HG03064 (cell line): Measurements from ENCODE around the gene MT1G.
"Not testable (repeated sequence)": the region's sequence is repeated elsewhere in the genome, so short reads cannot be mapped to it uniquely, and the experiment has no call there.

Experiments
- ATAC-seq: cut with Tn5 transposase; IDR thresholded peaks from one replicate; pipeline ENCODE4 v1.9.1; 2021; ENCODE audit warnings: low read depth; ENCODE audit not compliant: unreplicated experiment

Gene MT1G

DNA sequence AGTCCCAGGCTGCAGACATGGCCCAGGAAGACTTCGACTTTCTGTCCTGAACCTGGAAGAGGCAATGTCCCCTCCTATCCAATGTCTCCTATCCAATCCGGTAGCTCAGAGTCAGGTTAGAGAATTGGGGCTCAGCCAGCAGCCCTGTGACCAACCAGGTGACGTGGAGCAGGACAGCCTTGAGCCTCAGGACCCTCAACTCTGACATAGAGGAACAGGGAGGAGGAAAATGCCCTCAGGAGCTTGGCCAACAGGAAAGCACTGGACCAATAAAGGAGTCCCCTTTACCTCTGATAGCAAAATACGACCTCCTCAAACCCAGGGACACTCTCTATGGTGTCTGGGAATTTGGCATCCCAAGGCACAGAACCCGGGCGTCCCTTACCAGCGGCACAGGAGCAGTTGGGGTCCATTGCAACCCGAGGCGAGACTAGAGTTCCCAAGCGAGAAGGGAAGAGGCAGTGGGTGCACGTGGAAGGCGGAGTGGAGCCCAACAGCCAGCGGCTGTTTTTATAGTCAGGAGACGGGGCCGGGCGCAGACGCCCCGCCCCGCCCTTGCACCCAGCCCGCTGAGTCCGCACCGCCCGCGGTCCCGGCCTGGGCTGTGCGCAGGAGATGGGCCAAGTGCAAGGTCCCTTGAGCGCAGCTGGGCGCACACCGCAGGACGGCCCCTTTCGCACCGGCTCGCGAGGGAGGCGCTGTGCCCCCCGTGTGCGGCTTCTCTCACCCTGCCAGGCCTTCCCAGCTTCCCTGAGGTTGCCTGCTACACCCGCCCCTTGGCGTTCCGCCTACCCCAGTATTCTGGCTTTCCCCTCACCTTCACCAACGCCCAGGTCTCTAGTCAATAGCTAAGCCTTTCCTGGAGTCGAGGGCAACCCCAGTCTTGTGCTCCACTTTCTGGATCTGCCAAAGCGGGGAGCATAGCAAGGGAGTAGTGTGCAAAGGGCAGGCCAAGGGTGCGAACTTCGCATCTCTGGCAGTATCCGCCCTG, at the start of gene MT1G:
TSS of gene MT1G (minus strand) at position 485 of the 991 bp plus-strand sequence. CDS start at position 413, 72 bp downstream.
- no peak for ATAC-seq

DNA sequence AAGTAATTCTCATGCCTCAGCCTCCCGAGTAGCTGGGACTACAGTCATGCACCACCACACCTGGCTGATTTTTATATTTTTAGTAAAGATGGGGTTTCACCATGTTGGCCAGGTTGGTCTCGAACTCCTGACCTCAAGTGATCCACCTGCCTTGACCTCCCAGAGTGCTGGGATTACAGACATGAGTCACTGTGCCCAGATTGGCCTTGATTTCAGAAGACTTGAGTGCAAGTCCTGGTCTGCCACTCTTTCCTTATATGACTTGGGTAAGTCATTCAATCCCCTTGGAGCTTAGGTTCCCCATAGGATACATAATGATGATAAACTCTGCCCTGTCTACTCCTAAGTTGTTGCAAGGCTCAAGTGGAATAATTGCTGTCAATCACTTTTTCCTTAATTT, 49.7 kb upstream of the MT1G start:
- not testable (repeated sequence) for ATAC-seq

DNA sequence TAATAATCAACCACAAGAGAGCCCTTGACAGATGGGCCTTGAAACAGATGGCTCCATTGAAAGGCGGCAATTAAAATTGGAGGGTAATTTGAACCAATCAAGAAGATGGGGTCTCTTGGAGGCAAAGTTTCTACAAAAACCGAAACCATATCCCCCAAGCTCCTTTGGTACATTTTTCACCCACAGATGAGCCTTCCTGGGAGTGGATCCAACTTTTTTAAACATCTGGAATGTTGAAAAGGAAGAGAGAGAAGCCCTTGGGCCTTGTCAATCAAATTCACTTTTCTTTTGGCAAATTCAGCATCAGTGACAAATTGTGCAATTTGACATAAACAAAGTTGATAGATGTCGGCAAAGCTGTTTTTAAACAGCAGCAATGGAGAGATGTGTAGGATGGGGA, 48.9 kb upstream of the MT1G start:
- no peak for ATAC-seq

DNA sequence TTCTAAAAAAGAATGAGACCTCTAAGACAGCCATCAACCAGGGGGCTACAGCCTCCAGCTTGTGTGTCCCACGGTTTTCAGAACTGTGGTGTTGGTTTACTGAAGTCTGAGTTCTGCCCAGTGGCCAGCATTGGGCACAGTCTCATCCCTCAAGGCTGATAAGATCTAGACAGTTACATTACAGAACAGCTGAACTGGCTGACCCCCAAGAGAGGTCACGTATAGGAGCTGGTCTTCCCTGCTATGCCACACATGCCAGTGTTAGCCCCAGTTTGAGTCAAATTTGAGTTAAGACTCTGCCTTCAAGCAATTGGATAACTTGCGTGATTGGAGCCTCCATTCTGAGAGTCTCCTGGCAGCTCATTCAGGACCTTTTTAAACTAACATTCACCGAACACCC, 47.3 kb upstream of the MT1G start:
- no peak for ATAC-seq

DNA sequence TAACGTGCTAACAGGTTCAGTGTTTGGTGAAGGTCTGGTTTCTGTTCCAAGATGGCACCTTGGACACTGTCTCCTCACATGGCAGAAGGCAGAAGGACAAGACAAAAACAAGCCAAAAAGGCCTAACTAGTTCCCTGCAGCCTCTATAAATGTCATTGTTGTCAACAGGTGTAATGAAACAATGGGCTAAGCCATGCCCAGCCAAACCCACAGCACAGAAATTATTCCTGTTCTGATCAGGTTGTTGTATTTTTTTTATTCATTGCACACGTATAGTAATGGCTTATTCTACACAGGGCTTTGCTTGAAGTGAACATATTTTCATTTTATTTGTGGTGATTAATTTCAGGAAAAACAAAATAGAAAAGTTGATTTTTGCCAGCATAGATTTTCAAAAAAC, 45.9 kb upstream of the MT1G start:
- ATAC-seq = no peak

DNA sequence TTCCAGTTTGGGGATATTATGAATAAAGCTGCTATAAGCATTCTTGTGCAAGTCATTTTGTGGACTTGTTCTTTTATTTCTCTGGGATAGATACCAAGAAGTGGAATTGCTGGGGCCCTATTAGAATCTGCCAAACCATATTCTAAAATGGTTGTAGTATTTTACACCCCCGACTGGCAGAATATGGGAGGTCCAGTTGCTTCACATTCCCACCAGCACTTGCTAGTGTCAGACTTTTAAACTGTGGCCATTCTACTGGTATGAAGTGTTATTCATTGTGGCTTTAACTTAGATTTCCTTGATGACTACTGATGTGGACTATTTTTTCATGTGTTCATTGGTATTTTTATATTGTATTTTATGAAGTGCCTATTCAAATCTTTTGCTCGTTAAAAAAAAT, 44.0 kb upstream of the MT1G start:
- ATAC-seq = no peak

DNA sequence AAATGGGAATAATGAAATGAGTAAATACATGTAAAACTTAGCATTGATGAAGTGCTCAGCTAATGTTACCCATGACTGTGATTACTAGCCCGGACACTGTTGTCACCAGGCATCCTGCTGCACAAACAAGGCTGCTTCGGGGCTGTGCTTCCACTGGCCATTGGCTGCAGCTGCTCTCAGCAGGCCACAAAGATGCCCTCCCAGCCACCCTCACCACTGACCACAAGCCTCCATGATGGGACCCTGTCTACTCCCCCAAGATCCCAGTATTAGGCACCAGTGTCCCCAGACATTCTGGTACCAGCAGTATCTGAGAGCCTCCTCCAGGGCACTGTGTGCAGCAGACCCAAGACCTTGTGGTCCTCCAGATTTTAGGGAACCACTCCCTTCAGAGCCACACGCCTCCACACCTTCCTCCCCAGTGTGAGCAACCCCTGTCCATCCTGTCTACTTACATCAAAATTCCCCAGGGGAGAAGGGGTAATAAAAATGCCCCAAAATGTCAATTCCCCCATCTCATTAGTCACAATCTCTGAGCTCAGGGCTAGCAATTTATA, 42.4 kb upstream of the MT1G start:
- ATAC-seq = no peak

DNA sequence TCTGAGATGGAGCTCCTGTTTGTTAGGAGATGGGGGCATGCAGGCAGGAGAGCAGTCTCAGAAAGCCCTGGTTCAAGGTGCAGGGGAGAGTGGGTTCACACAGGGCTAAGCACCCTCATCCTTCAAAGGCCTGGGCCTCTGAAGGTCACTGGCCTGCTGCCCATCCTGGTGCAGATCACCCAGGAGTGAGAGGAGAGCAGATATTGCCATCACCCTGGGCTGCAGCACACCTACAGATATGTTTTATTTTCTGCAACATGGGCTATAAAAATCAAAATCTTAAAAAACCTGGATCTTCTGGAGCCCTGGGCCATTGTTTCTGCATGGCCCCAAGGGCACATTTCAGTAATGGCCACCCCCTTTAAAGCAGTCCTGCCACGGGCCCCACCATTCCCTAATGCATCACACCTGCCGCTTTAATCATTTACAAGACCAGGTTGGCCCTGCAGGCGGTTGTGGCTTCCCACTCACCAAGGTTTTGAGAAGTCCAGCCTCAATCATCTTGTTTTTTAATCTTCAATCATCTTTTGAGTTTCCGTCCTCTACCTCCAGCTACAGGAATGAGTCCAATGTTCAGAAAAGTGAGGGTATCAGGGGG, 41.7 kb upstream of the MT1G start:
- ATAC-seq = no peak

DNA sequence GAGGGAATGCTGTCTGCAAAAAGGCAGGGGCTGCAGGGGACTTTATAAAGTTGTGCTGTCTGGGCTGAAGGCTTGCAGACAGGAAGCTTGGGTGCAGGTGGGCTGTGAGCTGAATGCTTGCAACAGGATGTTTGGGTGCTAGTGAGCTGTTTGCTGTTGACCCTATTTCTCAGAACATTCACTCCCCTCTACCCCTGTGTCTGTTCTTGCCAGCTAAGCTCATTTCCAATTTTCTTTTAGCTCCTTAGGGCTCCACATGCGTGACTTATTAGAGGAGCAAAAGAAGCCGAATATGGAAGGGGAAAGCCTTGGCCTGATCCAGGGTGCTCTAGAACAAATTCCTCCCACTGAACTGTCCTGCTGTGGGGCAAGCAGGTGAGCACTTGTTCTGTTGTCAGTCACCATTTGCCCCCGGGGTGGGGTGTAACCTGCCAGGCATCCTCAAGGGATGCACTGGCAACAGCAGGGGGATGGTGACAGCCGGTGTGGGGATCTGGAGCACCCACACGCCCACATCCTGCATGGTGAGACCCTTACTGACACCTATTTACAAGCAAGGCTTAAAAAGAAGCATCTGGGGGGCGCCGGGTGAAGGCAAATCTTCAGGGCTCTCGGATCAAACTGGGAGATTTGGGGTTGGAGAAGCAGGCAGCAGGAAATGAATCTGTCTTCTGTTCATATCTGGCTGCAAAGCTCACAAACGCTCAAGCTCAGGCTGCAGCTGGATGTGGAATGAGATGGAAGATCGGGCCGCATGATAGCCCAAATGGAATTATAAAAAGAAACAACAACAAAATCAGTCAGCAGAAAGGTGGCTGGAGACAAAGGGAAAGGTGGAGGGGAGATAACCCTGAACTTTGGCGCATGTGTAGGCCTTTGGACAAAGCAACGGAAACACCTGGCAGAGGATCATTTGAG, 40.9 kb upstream of the MT1G start:
- no peak for ATAC-seq

DNA sequence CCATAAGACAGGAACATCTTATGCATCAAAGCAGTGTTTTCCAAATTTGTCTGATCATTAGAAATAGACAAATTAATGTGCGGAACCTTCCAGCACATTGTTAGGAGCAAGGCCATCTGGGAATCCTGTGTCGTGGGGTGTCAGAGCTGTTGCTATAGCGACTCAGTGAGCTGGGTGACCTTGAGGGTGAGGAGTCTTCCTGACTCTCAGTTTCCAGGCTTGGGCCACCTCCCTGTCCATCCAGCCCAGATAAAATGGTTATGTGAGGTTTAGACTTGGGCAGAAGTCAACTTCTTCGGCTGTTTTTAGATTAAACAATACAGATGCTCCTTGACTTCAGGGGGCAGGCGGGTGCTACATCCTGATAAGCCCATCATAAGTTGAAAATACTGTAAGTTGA, 35.0 kb upstream of the MT1G start:
- ATAC-seq = no peak

DNA sequence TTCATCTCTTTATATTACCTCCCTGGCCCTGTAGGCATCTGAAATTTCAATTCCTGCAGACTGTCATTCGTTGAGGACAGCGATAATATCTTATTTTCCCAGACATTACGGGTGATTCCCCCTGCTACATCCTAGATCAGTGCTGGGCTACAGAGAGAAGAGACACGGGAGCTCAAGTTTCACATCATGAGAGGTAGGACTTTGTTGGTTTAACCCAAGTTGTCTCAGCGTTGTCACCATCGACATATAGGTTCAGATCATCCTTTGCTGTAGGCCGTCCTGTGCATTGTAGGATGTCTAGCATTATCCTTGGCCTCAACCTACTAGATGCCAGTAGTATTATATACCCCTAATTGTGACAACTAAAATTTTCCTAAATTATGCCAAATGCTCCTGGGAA, 33.7 kb upstream of the MT1G start:
- no peak for ATAC-seq

DNA sequence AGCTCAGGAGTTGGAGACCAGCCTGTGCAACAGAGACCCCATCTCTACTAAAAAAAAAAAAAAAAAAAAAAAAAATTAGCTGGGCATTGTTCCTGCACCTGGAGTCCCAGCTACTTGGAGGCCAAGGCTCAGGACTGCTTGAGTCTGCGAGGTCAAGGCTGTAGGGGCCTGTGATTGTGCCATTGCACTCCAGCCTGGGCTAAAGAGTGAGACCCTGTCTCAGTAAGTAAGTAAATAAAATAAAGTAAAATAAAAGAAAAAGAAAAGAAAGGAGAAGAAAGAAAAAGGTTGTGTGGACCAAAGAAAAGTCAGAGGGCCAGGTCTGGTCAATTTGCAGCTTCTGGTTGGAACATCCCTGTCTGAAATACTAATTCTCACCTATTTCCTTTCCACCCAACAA, 32.8 kb upstream of the MT1G start:
- no peak for ATAC-seq

DNA sequence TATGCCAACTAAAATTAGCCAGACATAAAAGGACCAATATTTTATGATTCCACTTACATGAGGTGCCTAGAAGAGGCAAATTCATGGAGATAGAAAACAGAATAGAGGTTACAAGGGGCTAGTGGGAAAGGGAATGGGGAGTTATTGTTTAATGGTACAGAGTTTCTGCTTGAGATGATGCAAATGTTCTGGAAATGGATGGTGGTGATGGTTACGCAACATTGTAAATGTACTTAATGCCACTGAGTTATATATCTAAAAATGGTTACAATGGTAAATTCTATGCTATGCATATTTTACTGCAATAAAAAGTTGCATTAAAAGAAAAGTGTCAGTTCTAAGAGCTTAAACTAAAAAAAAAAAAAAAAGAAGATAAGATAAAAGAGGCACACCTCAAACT, 32.3 kb upstream of the MT1G start:
- ATAC-seq = no peak

DNA sequence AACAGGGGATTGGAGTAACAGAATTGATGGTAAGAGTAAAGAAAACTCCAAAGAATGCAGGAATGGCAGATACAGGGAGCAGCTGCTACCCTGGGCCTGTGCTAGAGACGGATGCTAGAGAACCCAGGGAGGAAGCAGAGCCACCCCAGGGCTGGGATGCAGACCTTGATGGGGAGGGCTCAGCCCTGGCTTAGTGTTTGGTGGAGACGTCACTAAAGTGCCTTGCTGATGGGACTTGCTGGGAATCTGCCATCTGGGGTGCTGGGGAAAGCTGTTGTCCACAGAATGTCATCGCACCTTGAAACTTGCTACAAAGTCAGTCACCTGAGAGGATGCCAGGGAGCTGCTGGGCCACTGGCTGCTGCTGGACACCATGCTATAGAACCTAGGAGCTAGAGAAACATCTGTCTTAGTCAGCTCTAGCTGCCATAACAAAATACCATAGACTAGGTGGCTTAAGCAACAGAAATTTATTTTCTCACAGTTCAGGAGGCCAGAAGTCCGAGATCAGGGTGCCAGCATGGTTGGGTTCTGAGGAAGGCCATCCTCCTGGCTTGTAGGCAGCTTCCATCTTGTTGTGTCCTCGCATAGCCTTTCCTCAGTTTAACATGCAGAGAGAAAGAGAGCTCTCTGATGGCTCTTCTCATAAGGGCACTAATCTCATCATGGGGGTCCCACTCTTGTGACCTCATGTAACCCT, 29.7 kb upstream of the MT1G start:
- ATAC-seq = no peak

DNA sequence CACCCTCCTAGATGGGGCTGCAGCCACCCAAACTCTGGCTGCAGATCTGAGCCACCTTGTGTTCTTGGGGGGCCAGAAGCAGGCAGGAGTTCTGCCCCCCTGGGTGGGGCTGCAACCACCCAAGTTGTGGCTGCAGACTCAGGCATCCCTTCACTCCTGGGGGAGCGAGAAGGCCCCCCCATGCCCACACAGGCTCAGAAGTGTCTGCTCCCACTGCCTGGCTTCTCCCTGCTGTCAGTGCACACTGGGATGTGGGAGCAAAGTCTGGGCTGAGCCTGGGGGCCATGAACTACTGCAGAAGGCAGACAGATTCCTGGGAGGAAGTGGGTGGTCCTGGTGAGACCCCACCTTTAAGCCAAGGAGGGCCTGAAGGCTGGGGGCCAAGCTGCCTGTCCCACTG, 27.4 kb upstream of the MT1G start:
- ATAC-seq = no peak

DNA sequence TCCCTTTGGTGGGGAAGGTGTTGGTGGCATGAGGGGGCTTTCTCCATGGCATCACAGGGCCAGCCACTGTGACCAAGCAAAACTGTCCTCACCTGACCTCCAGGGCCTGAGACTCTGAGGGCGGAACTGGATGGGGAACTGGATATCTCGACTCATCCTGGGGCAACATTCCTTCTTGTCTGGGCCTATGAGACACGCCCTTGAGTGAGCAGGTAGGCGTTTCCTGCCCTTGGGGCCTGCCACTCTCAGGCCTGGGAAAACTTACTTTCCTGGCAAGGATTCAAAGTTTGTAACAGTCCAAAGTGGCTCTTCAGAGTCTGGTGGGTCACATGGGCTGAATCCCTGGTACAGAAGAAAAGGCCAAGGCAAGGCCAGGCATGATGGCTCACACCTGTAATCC, 24.0 kb upstream of the MT1G start:
- no peak for ATAC-seq

DNA sequence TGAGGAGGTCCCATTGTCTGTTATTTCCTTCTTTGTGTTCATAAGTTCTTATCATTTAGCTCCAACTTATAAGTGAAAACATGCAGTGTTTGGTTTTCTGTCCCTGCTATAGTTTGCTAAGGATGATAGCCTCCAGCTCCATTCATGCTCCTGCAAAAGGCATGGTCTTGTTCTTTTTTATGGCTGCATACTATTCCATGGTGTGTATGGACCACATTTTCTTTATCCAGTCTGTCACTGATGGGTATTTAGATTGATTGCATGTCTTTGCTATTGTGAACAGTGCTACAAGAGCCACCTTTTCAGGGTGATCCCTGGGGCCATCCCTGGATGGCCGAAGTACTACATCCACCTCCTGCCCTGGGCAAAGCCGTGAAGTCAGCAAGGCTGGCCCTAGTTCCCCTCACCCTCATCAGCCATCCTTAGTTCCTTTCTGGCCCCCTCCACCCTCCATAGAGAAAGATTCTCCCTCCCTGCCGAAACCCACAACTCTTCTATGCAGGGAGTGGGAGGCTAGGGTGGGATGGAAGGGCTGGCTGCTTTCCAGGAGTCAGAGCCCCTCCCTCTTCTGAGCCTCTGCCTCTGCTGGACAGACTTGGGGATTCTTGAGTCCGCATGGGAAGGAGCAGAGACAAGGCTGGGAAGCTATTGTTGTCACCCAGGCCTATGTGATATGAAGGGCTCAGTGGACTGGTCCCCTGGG, 22.7 kb upstream of the MT1G start:
- no peak for ATAC-seq

DNA sequence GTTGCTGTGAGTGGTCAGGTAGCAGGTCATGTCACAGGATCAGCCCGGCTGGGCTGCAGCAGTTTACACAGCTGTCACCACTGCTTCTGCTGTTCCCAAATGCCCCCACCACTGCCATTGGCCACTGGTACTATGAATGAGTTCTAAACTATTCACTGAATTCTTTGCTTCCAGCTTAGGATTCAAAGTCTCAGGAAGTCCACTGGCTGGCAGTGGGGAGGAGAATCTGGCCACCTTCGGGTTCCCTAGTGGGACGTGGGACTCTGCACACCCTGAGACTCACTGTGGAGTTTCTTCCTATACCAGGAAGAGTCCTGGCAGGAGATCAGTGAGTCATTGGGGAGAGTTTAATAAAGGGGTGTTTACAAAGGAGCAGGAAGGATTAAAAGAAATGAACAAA, 21.3 kb upstream of the MT1G start:
- no peak for ATAC-seq

DNA sequence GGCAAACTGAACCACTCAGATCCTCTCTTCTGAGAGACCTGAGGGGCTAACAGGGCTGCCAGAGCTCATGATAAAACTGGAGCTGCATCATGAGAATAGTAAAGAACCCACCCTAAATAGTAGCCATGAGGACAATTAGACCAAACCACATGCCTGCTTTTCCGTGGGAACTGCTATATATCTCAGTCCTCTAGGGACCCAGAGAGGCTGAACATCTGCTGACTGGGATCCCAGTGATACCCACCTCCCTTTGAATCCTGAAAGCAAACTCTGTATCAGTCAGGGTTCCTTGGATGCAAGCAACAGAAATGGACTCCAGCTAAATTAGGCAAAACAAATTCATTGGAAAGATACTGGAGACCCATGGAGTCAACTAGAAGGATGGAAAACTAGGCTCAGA, 20.9 kb upstream of the MT1G start:
- ATAC-seq = no peak

DNA sequence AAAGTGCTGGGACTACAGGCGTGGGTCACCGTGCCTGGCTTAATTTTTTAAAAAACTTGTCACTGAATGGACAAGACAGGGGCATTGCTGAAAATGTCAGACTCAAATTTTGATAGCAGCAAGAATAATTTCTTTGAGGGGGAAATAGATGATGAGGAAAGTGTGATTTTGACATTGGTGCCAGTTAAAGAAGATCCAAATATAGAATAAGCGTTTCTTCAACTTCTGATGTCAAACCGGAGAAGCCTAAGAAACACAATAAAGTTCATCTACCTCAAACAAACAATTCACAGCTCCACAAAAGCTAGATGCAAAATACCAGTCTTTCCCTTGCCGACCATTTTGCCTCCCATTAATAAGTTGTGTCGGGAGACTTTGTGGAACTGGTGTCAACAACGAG, 18.9 kb upstream of the MT1G start:
- ATAC-seq = no peak
